SK-N-SH (cell line): ENCODE data around the gene ZDHHC24. TPM values are rescaled to one million over a fixed set of nuclear protein-coding genes. Genes with fewer than 3 reads are reported as not detected.
A peak's percentile ranks its signal among the peaks of the same experiment; 100 is the strongest.

Experiments
- CTCF ChIA-PET: fragments of 300-600, 350-600 bp; formaldehyde crosslinking; extraction: SDS; loops from one replicate; lab custom pipeline; 2021; lab: Yijun Ruan, JAX
- POLR2A ChIA-PET: fragments of 350-600 bp; sonication (Branson Sonifier 250); formaldehyde crosslinking; extraction: SDS; loops from one replicate; lab custom pipeline; 2020; ENCODE audit warnings: antibody characterized with exemption, inconsistent platforms; lab: Yijun Ruan, JAX
- DNase-seq: peaks from one replicate; pipeline ENCODE4 v3.0.0; 2012
- H2AFZ ChIP-seq: fragments of 200-600 bp; sonication (generic); 2 replicates; pipeline ENCODE4 v1.8.1; 2016; ENCODE audit warnings: antibody characterized with exemption, mild to moderate bottlenecking, low read depth
- H3F3A ChIP-seq: fragments of 200-600 bp; sonication (generic); replicated peaks from 2 replicates; pipeline ENCODE3; 2016; ENCODE audit warnings: antibody characterized with exemption, mild to moderate bottlenecking; ENCODE audit not compliant: insufficient read depth
- H3K27ac ChIP-seq, 2 experiments: fragments of 200-500 bp in 1 of 2; fragments of 200-600 bp in 1 of 2; sonication (Bioruptor generic) in 1 of 2; sonication (generic), shearing (Covaris generic) in 1 of 2; 2 replicates each; pipeline versions ENCODE4 v1.5.1 to v1.6.1; 2014 to 2016; ENCODE audit warnings: low read depth in 2 of 2, inconsistent platforms in 1 of 2, low read length in 1 of 2, mild to moderate bottlenecking in 1 of 2, mixed read lengths in 1 of 2
- H3K27me3 ChIP-seq: fragments of 200-600 bp; sonication (generic), shearing (Covaris generic); 2 replicates; pipeline ENCODE4 v1.6.1; 2016; ENCODE audit warnings: mixed run types; ENCODE audit not compliant: insufficient read depth
- H3K36me3 ChIP-seq, 2 experiments: fragments of 200-500 bp in 1 of 2; fragments of 200-600 bp in 1 of 2; sonication (Bioruptor generic) in 1 of 2; sonication (generic) in 1 of 2; replicated peaks in 1 of 2; 2 replicates each; pipeline versions ENCODE3 to v1.5.1; 2014 to 2016; ENCODE audit warnings: low read length in 1 of 2, mild to moderate bottlenecking in 1 of 2; ENCODE audit not compliant: insufficient read depth in 2 of 2, control insufficient read depth in 1 of 2
- H3K4me1 ChIP-seq, 2 experiments: fragments of 200-500 bp in 1 of 2; fragments of 200-600 bp in 1 of 2; sonication (Bioruptor generic) in 1 of 2; sonication (generic), shearing (Covaris generic) in 1 of 2; 2 replicates each; pipeline versions ENCODE4 v1.5.1 to v1.6.1; 2014 to 2016; ENCODE audit warnings: low read depth in 1 of 2, low read length in 1 of 2, mixed run types in 1 of 2; ENCODE audit not compliant: insufficient read depth in 2 of 2, control insufficient read depth in 1 of 2
- H3K4me2 ChIP-seq: fragments of 200-600 bp; sonication (generic), shearing (Covaris generic); 2 replicates; pipeline ENCODE4 v1.6.1; 2017; ENCODE audit warnings: mixed run types
- H3K4me3 ChIP-seq, 2 experiments: fragments of 200-500 bp in 1 of 2; fragments of 200-600 bp in 1 of 2; sonication (Bioruptor generic) in 1 of 2; sonication (generic), shearing (Covaris generic) in 1 of 2; 2 replicates each; pipeline versions ENCODE4 v1.5.1 to v1.8.1; 2014 to 2016; ENCODE audit warnings: low read depth in 2 of 2, inconsistent platforms in 1 of 2, low read length in 1 of 2, mild to moderate bottlenecking in 1 of 2, mixed read lengths in 1 of 2, moderate library complexity in 1 of 2
- H3K79me2 ChIP-seq: fragments of 200-600 bp; sonication (generic); 2 replicates; pipeline ENCODE4 v1.8.1; 2017; ENCODE audit warnings: mild to moderate bottlenecking; ENCODE audit not compliant: insufficient read depth
- H3K9ac ChIP-seq: fragments of 200-600 bp; sonication (generic); 2 replicates; pipeline ENCODE4 v1.6.1; 2017; ENCODE audit warnings: mixed run types
- H3K9me2 ChIP-seq: fragments of 200-600 bp; sonication (generic); 2 replicates; pipeline ENCODE4 v1.6.1; 2017; ENCODE audit warnings: mixed run types
- H3K9me3 ChIP-seq: fragments of 200-600 bp; sonication (generic); 2 replicates; pipeline ENCODE4 v1.6.1; 2017; ENCODE audit warnings: mixed run types, mild to moderate bottlenecking, moderate library complexity
- H4K20me1 ChIP-seq: fragments of 200-600 bp; sonication (generic); 2 replicates; pipeline ENCODE4 v1.6.1; 2017; ENCODE audit warnings: mild to moderate bottlenecking, mixed run types; ENCODE audit not compliant: insufficient read depth
- GABPA ChIP-seq: IDR thresholded peaks from 2 replicates; pipeline ENCODE4 v1.4.0; 2012; ENCODE audit warnings: low read depth, mild to moderate bottlenecking
- MXI1 ChIP-seq: IDR thresholded peaks from 2 replicates; pipeline ENCODE4 v1.6.1; 2012; ENCODE audit warnings: mild to moderate bottlenecking, low read depth, low read length, improper control_type of control experiment
- NFIC ChIP-seq: IDR thresholded peaks from 2 replicates; pipeline ENCODE4 v1.4.0; 2012; ENCODE audit warnings: borderline replicate concordance
- RAD21 ChIP-seq: IDR thresholded peaks from 2 replicates; pipeline ENCODE4 v1.6.1; 2012; ENCODE audit warnings: mild to moderate bottlenecking, low read length
- RFX5 ChIP-seq: IDR thresholded peaks from 2 replicates; pipeline ENCODE4 v1.6.1; 2012; ENCODE audit warnings: mild to moderate bottlenecking, improper control_type of control experiment, low read length
- RXRA ChIP-seq: IDR thresholded peaks from 2 replicates; pipeline ENCODE4 v1.4.0; 2012; ENCODE audit warnings: low read depth, mild to moderate bottlenecking, borderline replicate concordance
- SIN3A ChIP-seq: IDR thresholded peaks from 2 replicates; pipeline ENCODE4 v1.6.1; 2012; ENCODE audit warnings: low read depth, mild to moderate bottlenecking, low read length, moderate library complexity, borderline replicate concordance
- SMC3 ChIP-seq: IDR thresholded peaks from 2 replicates; pipeline ENCODE4 v1.6.1; 2012; ENCODE audit warnings: low read depth, low read length, improper control_type of control experiment
- USF1 ChIP-seq: IDR thresholded peaks from 2 replicates; pipeline ENCODE4 v1.4.0; 2012; ENCODE audit warnings: low read depth, borderline replicate concordance
- USF2 ChIP-seq: fragments of 150-350 bp; IDR thresholded peaks from 2 replicates; pipeline ENCODE4 v1.6.1; 2017; ENCODE audit warnings: antibody characterized with exemption, low read length, low read depth, borderline replicate concordance
- YY1 ChIP-seq: IDR thresholded peaks from 2 replicates; pipeline ENCODE4 v1.4.0; 2012; ENCODE audit warnings: low read depth, mild to moderate bottlenecking
- WGBS: methylation state at CpG from one replicate; pipeline ENCODE4 v1.1.6; 2017; ENCODE audit warnings: low lambda C conversion rate; 5-methylcytosine and 5-hydroxymethylcytosine counted together
- polyA plus RNA-seq, 3 experiments: library from polyadenylated mRNA; depleted of rRNA; stranded (reverse); fragments of >200 nt; gene quantifications; 2 replicates each; pipeline ENCODE4 v1.2.3, GENCODE V29; 2012
- TF ChIP-seq, protein P1 (sequence below): IDR thresholded peaks from 2 replicates; pipeline ENCODE4; 2012
- TF ChIP-seq, protein P2 (sequence below): fragments of 200-600 bp; sonication (generic); IDR thresholded peaks from 2 replicates; pipeline ENCODE4 v1.6.1; 2017; ENCODE audit warnings: antibody characterized with exemption, mild to moderate bottlenecking, moderate library complexity

Gene ZDHHC24
- polyA plus RNA-seq, 1 of the 3 experiments (the other 2 are of a cell fraction) = 13.1 TPM

- TF ChIP-seq USF1 (no peak), MXI1 (peak; percentile 54), YY1 (no peak), SIN3A (peak; percentile 20; the same call in 1 of the 2 replicates), SMC3 (no peak)
Measured at GRCh38 chr11:66480117-66480938, 65.5 kb downstream of the ZDHHC24 start, which contains the start of gene DPP3 (continued).

DNA sequence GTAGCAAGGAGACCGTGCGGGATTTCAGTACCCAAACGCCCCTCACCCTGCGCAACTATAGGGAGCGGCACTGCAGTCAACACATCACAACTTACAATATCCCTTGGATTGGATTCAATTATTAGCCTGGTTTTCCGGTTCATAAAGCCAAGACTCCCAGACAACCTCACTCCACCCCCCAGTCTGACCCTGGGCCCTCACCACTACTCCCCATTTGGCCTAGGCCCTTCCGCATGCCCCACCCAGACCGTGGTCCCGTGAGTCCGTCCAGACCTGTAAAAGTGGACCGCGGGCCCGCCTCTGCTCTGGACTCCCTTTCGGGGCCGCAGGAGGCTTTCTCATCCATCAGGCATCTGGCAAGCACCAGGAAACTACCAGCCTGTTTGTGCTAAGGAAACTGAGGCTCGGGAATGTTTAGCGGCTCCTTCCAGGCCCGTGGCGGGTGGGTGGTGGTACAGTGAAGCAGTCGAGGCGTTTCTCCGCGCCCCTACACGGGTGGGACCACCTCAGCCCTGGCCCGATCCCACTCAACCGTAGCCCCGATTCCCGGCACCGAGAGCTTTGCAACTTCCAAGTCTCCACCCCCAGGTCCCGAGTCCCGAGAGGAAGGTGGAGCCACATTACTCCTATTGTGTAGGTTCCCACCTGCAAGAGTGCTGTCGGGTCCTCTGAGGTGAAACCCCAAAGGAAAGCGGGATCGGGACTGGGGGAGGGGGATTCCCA is 66.3 kb downstream of the ZDHHC24 start:
- H3F3A ChIP-seq = no peaks in the 10 kb centered on the region
- ChIA-PET CTCF (interaction anchor here (0.8 to 3.8 kb wide), 15 partner anchors 10 to 199 kb away, joined by 3 to 32 read pairs (median 6); partner anchors contain the start of genes BBS1, MRPL11 and PELI3), POLR2A (interaction anchor here (0.9 to 2.7 kb wide), 11 partner anchors 10 to 366 kb away, joined by 3 to 18 read pairs (median 6); partner anchors contain the start of genes BBS1, BRMS1, MRPL11 and PELI3)
- peaks cover 0 to 15% of the 10 kb centered on the region in 2 experiments; a peak in 2 of 4 replicates for H3K4me1 ChIP-seq
- H3K4me2 ChIP-seq = peak overlapping the region; percentile 98
- H3K79me2 ChIP-seq = peaks cover 17% of the 10 kb centered on the region; the same call in 1 of the 2 replicates
- H2AFZ ChIP-seq = peak overlapping the region; percentile 71
- WGBS = under 1% methylated on average over 21 of the region's 34 CpGs
- no peaks in the 10 kb centered on the region for H3K9me2 ChIP-seq
- peak overlapping the region; percentile 85 to 93 for H3K27ac ChIP-seq
- peak; percentile 66 for DNase-seq
- H3K9me3 ChIP-seq = no peaks in the 10 kb centered on the region
- TF ChIP-seq GABPA (peak; percentile 24; the same call in 1 of the 2 replicates), NFIC (no peak), SMC3 (no peak)
- H3K27me3 ChIP-seq = no peaks in the 10 kb centered on the region
- H3K36me3 ChIP-seq = peaks cover 0 to 7% of the 10 kb centered on the region in 2 experiments
- H4K20me1 ChIP-seq = no peaks in the 10 kb centered on the region
- H3K9ac ChIP-seq = peak overlapping the region; percentile 93
- peak overlapping the region; percentile 64 to 82 for H3K4me3 ChIP-seq

GRCh38 chr11:66478729-66479393 is 67.0 kb downstream of the ZDHHC24 start:
- peak overlapping the region; percentile 98 for H3K4me2 ChIP-seq
- peak; percentile 71 for DNase-seq
- H4K20me1 ChIP-seq = no peaks in the 10 kb centered on the region
- peak overlapping the region; percentile 93 for H3K9ac ChIP-seq
- H3K9me2 ChIP-seq = no peaks in the 10 kb centered on the region
- H3K36me3 ChIP-seq = peaks cover 5 to 12% of the 10 kb centered on the region in 2 experiments
- peaks cover 0 to 15% of the 10 kb centered on the region in 2 experiments; a peak in 2 of 4 replicates for H3K4me1 ChIP-seq
- H3K4me3 ChIP-seq = peak overlapping the region; percentile 64 to 82
- ChIA-PET CTCF (interaction anchor here (0.6 to 3.8 kb wide), 16 partner anchors 10 to 200 kb away, joined by 3 to 32 read pairs (median 6); partner anchors contain the start of genes BBS1, MRPL11 and PELI3), POLR2A (interaction anchor here (2.2 to 2.7 kb wide), 3 partner anchors 9 to 199 kb away, joined by 12 to 18 read pairs (median 17); partner anchors contain the start of genes MRPL11 and RBM4B)
- 31% methylated on average over 6 of the region's 8 CpGs for WGBS
- peak overlapping the region; percentile 85 to 93 for H3K27ac ChIP-seq
- H3K9me3 ChIP-seq = no peaks in the 10 kb centered on the region
- H2AFZ ChIP-seq = peak overlapping the region; percentile 71; the same call in 1 of the 2 replicates
- H3K27me3 ChIP-seq = no peaks in the 10 kb centered on the region
- no peaks in the 10 kb centered on the region for H3F3A ChIP-seq
- peaks cover 17% of the 10 kb centered on the region; the same call in 1 of the 2 replicates for H3K79me2 ChIP-seq
- peak; percentile 35 for TF ChIP-seq SMC3
- no peak for TF ChIP-seq RFX5
- TF ChIP-seq USF1 = no peak
- TF ChIP-seq, protein P1, sequence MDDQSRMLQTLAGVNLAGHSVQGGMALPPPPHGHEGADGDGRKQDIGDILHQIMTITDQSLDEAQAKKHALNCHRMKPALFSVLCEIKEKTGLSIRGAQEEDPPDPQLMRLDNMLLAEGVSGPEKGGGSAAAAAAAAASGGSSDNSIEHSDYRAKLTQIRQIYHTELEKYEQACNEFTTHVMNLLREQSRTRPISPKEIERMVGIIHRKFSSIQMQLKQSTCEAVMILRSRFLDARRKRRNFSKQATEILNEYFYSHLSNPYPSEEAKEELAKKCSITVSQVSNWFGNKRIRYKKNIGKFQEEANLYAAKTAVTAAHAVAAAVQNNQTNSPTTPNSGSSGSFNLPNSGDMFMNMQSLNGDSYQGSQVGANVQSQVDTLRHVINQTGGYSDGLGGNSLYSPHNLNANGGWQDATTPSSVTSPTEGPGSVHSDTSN = no peak
- TF ChIP-seq, protein P2, sequence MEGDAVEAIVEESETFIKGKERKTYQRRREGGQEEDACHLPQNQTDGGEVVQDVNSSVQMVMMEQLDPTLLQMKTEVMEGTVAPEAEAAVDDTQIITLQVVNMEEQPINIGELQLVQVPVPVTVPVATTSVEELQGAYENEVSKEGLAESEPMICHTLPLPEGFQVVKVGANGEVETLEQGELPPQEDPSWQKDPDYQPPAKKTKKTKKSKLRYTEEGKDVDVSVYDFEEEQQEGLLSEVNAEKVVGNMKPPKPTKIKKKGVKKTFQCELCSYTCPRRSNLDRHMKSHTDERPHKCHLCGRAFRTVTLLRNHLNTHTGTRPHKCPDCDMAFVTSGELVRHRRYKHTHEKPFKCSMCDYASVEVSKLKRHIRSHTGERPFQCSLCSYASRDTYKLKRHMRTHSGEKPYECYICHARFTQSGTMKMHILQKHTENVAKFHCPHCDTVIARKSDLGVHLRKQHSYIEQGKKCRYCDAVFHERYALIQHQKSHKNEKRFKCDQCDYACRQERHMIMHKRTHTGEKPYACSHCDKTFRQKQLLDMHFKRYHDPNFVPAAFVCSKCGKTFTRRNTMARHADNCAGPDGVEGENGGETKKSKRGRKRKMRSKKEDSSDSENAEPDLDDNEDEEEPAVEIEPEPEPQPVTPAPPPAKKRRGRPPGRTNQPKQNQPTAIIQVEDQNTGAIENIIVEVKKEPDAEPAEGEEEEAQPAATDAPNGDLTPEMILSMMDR = peak; percentile 91
- no peak for TF ChIP-seq MXI1
- peak; percentile 58 for TF ChIP-seq RAD21
- TF ChIP-seq RXRA = no peak
- TF ChIP-seq USF2 = no peak
